Thymus (tissue), 11 donors: Measurements from ENCODE around the gene TANC1. TPM values are rescaled to one million over a fixed set of nuclear protein-coding genes. Genes with fewer than 3 reads are reported as not detected.
"Not testable (repeated sequence)": the region's sequence is repeated elsewhere in the genome, so short reads cannot be mapped to it uniquely, and the experiment has no call there.

Experiments
- DNase-seq, 9 donors: peaks; one replicate each; pipeline ENCODE4 v3.0.0-alpha.2; 2013; ENCODE audit warnings: low spot score in 9 of 9, low read depth in 6 of 9, missing footprints in 1 of 9
- H3K27ac ChIP-seq, 2 donors: one replicate each; pipeline ENCODE4 v1.5.1; 2013; ENCODE audit warnings: control low read depth in 1 of 2, low read depth in 1 of 2, low read length in 1 of 2, mild to moderate bottlenecking in 1 of 2, moderate library complexity in 1 of 2
- H3K27me3 ChIP-seq, 2 donors: one replicate each; pipeline ENCODE4 v1.5.1; 2013; ENCODE audit warnings: low read length in 1 of 2; ENCODE audit not compliant: control insufficient read depth in 2 of 2, insufficient read depth in 1 of 2
- H3K36me3 ChIP-seq, 2 donors: one replicate each; pipeline ENCODE4 v1.5.1; 2013; ENCODE audit warnings: low read length in 1 of 2, mild to moderate bottlenecking in 1 of 2, moderate library complexity in 1 of 2; ENCODE audit not compliant: control insufficient read depth in 2 of 2, insufficient read depth in 2 of 2
- H3K4me1 ChIP-seq, 2 donors: one replicate each; pipeline ENCODE4 v1.5.1; 2013; ENCODE audit warnings: low read length in 2 of 2; ENCODE audit not compliant: control insufficient read depth in 2 of 2, insufficient read depth in 2 of 2
- H3K4me3 ChIP-seq, 2 donors: one replicate each; pipeline ENCODE4 v1.5.1; 2013; ENCODE audit warnings: low read length in 2 of 2, control low read depth in 1 of 2, mild to moderate bottlenecking in 1 of 2
- H3K9me3 ChIP-seq, 2 donors: one replicate each; pipeline ENCODE4 v1.5.1; 2013; ENCODE audit warnings: low read length in 1 of 2, mild to moderate bottlenecking in 1 of 2; ENCODE audit not compliant: control insufficient read depth in 2 of 2, insufficient read depth in 1 of 2
- WGBS: extraction: QIAGEN DNeasy Blood & Tissue Kit; methylation state at CpG from one replicate; pipeline ENCODE4 v1.1.7; 2013; 5-methylcytosine and 5-hydroxymethylcytosine counted together
- polyA plus RNA-seq: library from polyadenylated mRNA; stranded (reverse); fragments of 200-250 nt; gene quantifications from one replicate; pipeline ENCODE4 v1.2.3, GENCODE V29; 2013
- total RNA-seq: library from RNA; stranded (reverse); fragments of 120-200 nt; gene quantifications from one replicate; pipeline ENCODE4 v1.2.4, GENCODE V29; 2013
- donor health status: healthy.

Gene TANC1
- total and polyA plus RNA-seq, 2 donors: 3.5 to 13.0 TPM

GRCh38 chr2:159133797-159134196, 165.4 kb downstream of the TANC1 start:
- Histone ChIP-seq H3K27ac (no peak overlapping the region), H3K27me3 (no peaks in the 10 kb centered on the region), H3K4me1 (peaks cover 22 to 38% of the 10 kb centered on the region in 2 donors), H3K36me3 (no peaks in the 10 kb centered on the region), H3K9me3 (no peaks in the 10 kb centered on the region), H3K4me3 (no peak overlapping the region)
- DNase-seq: no peak
- WGBS: 47% methylated on average over 4 of the region's 4 CpGs

- no peaks in the 10 kb centered on the region for H3K36me3 ChIP-seq
- peaks cover 12 to 27% of the 10 kb centered on the region in 2 donors for H3K4me1 ChIP-seq
- WGBS: 98% methylated on average over 3 of the region's 3 CpGs
- DNase-seq: no peak
- peak overlapping the region in 1 of 2 donors; percentile 75 for H3K27ac ChIP-seq
- H3K27me3 ChIP-seq: no peaks in the 10 kb centered on the region
- no peak overlapping the region for H3K4me3 ChIP-seq
- no peaks in the 10 kb centered on the region for H3K9me3 ChIP-seq
Measured at GRCh38 chr2:159134979-159135378, 166.5 kb downstream of the TANC1 start.

GRCh38 chr2:159136391-159136790, 168.0 kb downstream of the TANC1 start:
- no peak for DNase-seq
- Histone ChIP-seq H3K4me3 (no peak overlapping the region), H3K9me3 (no peaks in the 10 kb centered on the region), H3K4me1 (peaks cover 10 to 16% of the 10 kb centered on the region in 2 donors), H3K36me3 (no peaks in the 10 kb centered on the region), H3K27ac (peak overlapping the region in 1 of 2 donors; percentile 75), H3K27me3 (no peaks in the 10 kb centered on the region)
- WGBS: 94% methylated on average over 3 of the region's 3 CpGs

GRCh38 chr2:159137511-159138241, 169.2 kb downstream of the TANC1 start:
- Histone ChIP-seq H3K4me1 (peaks cover 12 to 14% of the 10 kb centered on the region in 2 donors), H3K4me3 (no peak overlapping the region), H3K27ac (no peak overlapping the region), H3K9me3 (no peaks in the 10 kb centered on the region), H3K27me3 (no peaks in the 10 kb centered on the region), H3K36me3 (no peaks in the 10 kb centered on the region)
- 87% methylated on average over 9 of the region's 9 CpGs for WGBS
- no peak for DNase-seq

GRCh38 chr2:159138642-159139182, 170.3 kb downstream of the TANC1 start:
- 95% methylated on average over 5 of the region's 5 CpGs for WGBS
- DNase-seq: no peak

GRCh38 chr2:159139216-159139933, 170.9 kb downstream of the TANC1 start:
- Histone ChIP-seq H3K36me3 (no peaks in the 10 kb centered on the region), H3K4me3 (no peak overlapping the region), H3K9me3 (no peaks in the 10 kb centered on the region), H3K27me3 (no peaks in the 10 kb centered on the region), H3K4me1 (peaks cover 9 to 12% of the 10 kb centered on the region in 2 donors), H3K27ac (no peak overlapping the region)
- WGBS: 93% methylated on average over 5 of the region's 5 CpGs
- DNase-seq: no peak

More at GRCh38 chr2:159138642-159139182, 170.3 kb downstream of the TANC1 start:
- Histone ChIP-seq H3K4me1 (peaks cover 12 to 14% of the 10 kb centered on the region in 2 donors), H3K9me3 (no peaks in the 10 kb centered on the region), H3K4me3 (no peak overlapping the region), H3K36me3 (no peaks in the 10 kb centered on the region), H3K27me3 (no peaks in the 10 kb centered on the region), H3K27ac (no peak overlapping the region)

- Histone ChIP-seq H3K4me3 (no peak overlapping the region), H3K27ac (no peak overlapping the region), H3K9me3 (no peaks in the 10 kb centered on the region), H3K27me3 (no peaks in the 10 kb centered on the region), H3K4me1 (peaks cover 9 to 12% of the 10 kb centered on the region in 2 donors), H3K36me3 (no peaks in the 10 kb centered on the region)
- WGBS: 94% methylated on average over 2 of the region's 2 CpGs
- no peak for DNase-seq
Measured at GRCh38 chr2:159140070-159140769, 171.8 kb downstream of the TANC1 start.

GRCh38 chr2:159140821-159141220, 172.4 kb downstream of the TANC1 start:
- H3K27ac ChIP-seq, DNase-seq, H3K27me3 ChIP-seq, H3K4me3 ChIP-seq, H3K36me3 ChIP-seq, H3K9me3 ChIP-seq: not testable (repeated sequence)
- H3K4me1 ChIP-seq: peaks cover 9 to 12% of the 10 kb centered on the region in 2 donors
- WGBS: 95% methylated on average over 4 of the region's 4 CpGs
